GM19438 (cell line): ENCODE data around the gene STAG3.

Experiments used
- ATAC-seq: cut with Tn5 transposase; IDR thresholded peaks from one replicate; pipeline ENCODE4 v1.9.1; 2021; ENCODE audit warnings: low read depth; ENCODE audit not compliant: unreplicated experiment

The STAG3 gene

DNA sequence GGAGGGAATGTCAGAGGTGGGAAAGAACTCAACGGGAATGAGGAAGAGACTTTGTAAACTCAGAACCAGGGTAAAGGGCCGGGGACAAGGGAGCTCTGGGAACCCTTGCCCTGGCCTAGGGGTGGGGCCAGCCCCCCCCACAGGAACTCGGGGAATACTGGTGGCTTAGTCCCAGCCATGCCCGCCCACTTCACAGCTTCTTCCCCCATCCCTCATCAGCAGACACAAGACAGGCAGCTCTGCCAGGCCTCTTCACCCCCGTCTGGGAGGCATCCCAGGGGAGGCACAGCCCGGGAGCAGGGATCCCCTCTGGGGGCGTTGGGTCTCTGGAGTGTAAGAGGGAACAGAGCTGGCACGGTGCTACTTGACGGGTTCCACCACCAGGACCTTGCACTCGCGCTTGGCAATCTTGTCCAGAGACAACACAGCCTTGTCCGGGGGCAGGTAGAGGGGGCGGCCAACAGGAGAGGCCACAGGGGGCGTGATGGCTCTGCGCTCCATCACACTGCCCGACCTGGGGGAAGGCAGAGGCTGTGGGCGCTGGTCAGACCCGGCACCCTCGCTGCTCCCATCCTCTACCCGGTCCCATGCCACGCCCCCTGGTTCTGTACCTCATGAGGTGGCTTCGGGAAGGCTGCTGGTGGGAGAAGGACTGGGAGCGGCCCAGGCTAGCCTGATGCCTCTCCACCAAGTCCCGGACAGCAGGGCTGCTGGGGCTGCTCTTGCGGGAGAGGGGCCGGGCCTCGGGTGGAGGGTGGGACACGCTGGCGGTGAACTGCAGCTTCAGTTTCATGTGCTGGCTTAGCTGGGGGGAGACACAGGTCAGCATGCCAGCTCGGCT, 22.8 kb upstream of the STAG3 start:
- ATAC-seq, result no peak

DNA sequence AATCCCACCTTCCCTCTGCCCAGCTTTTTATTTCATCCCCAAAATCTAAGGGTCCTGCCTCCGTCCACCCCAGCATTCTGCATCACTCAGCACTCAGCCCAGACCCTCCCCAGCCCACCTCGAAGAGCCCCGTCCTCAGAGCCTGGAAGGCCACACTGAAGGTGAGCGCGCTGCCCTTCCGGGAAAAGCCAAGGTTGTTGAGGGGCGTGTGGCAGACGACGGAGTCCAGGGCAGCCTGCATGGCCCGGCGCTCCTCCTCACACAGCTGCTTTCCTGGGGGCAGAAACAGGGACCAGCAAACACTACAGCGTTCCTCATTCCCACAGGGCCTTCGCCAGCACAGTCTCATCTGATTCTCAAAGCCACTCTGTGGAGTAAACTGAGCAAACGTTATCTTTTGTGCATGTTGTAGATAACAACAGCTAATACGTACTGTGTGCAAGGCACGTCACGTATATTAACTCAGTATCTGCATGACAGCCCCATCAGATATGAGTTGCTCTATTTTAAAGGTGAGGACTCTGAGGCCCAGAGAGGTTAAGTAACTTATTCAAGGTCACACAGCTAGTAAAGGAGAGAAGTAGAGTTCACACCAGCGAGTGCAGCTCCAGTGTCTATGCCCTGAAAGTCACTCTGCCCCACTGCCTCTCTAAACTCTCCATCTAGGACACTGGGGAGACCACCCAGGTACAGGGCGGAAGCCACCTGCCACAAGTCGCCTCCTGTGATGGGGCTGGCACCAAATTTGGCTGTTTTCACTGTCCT, 22.0 kb upstream of the STAG3 start:
- ATAC-seq, result no peak

DNA sequence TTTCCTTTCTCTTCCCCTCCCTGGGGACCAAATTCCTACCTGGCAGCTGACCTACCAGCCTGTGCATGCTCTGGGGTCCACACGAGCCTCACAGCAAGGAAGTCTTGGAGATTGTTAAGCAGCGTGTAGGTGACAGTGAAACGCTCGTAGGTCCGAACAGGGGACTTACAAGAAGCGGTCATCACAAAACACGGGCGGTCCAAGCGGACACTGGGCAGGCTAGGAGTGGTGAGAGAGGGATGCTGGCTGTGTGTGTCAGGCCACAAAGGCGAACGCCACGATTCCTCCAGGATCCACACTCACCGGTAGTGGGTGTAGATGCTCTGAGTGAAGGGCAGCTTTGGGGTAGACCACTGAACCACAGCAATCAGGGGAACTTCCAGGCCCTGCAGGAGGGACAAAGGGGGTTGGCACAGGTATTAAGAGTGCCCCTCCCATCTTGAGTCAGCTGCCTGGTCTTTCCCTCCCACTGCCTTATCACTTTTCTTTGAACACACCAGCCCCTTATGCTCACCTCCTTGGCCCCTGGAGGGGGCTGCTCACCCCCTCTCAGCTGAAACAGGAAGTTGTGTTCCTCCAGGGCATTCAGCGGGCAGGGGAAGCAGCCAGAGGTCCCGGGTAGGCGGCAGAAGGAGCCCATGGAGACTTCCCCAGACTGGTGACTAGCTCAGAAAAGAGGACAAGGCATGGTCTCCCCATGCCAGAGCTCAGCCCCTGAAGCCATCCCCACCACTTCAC, 21.2 kb upstream of the STAG3 start:
- no peak for ATAC-seq

DNA sequence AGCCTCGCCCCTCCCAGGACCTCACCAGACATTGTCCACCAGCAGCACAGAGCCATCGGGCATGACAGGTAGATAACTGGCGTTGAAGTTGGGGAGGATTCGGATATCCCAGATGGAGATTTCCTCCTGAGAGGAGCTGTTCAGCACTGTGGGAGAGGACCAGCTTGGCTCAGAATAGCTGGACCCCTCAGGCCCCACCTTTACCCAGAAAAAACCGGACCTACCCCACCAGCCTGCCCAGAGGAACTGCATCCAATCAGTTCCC, 20.7 kb upstream of the STAG3 start:
- no peak for ATAC-seq

DNA sequence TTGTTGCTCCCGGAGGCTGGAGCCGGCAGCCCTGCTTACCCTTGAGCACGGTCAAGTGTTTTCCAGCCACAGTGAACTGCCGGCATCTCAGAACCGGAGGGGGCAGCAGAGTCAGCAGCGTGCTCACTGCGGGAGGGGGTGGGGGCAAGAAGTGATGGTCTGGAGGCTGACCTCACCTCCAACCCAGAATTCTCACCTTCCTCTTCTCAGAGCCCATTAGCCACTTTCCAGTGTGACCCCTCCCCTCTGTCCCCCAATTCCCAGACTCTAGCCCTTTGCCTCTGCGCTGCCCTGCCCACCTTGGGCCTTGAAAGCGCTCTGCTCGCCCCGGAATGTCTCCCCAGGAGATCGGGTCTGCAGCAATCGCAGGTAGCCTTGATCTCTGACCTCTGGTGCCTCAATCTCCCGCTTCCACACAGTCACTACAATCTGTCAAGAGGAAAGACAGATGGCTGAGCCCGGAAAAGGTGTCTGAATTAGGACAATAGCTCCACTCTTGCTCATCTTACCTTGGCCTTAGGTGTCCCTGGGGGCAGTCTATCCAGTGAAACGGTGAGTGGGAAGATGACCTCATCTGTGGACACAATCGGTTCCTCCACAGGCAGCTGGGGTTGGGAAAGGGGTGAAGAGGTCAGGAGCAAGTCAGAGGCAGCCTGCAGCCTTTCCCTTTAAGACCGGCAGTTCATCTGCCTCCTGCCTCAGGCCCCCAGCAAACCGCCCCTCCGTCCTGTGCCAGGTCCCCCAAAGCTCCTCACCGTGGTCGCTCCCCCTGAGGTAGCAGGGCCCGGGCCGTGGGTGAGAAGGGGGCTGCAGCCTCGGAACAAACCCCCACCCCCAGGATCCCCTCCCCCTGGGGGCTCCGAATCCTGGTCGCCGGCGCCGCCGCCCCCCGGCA, 20.1 kb upstream of the STAG3 start:
- peak; percentile 14 for ATAC-seq

DNA sequence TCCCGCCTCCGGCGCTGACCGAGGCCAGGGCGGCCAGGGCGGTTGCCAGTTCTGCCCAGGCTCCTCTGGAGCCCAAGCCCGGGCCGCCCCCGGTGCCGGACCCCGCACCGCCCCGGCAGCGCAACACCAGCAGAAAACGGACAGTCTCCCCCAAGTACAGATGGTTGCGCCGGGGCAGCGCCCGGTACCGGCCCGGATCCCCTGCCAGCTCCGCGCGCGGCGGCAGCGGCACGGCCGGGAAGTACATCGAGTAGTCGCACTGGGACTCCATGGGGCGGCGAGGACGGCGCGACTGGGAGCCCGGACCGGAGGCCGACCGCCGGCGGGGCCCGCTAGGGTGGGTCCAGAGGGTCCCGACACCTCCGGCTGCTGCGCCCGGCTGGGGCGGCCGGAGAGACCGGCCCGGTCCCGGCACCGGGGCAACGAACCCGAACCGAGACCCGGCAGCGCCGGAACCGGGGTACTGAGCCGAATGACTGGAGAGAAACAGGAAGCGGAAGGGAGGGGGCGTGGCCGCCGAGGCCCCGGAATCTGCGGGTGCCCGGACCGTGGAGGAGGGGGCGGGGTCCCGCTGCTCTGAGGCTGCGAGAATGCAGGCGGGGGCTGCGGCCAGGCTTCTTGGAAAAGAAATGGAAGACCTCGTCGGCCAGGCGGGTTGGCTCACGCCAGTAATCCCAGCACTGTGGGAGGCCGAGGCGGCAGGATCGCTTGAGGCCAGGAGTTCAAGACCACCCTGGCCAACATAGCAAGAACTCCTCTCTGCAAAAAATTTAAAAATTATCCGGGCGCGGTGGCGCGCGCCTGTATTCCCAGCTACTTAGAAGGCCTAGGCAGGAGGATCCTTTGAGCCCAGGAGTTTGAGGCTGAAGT, 19.3 kb upstream of the STAG3 start, which contains the start of gene TRAPPC14:
TSS of gene TRAPPC14 (minus strand) at position 495 of the 870 bp plus-strand sequence. CDS start at position 271, 224 bp downstream.
- ATAC-seq, result peak; percentile 70

DNA sequence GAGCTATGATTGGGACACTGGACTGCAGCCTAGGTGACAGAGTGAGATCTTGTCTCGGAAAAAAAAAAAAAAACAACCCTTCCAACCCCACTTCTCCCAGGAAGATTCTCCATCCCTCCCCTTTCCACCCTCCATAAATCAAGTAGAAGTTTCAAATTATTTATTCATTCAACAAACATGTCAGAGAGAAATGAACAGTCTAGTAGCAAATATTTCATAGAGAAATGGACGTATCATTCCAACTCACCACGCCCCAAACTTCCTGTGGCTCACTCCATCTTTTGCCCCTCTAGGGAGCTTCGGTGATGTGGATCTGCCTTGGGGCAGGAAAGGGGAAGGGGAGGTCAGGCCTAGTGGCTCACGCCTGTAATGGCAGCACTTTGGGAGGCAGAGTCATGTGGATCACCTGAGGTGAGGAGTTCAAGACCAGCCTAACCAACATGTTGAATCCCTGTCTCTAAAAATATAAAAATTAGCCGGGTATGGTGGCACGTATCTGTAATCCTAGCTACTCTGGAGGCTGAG, 18.6 kb upstream of the STAG3 start:
- no peak for ATAC-seq

DNA sequence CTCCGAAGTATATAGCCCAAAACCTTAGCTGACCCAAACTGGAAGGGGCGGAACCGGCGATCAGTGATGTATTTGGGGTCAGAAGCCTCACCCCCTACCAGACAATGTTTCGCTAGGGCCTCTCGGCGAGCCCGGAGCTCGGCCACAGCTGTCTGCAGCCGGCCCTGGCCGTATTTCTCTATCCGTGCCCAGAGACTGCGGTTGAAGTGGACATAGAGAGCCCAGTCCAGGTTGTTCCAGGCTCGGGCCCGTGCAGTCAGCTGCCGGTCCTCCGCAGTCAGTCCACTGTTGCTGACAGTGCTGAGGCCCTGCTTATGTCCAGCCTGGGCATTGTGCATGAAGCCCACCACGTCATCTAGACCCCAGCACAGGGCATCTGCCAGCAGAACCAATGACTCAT, 17.7 kb upstream of the STAG3 start:
- ATAC-seq, result no peak

DNA sequence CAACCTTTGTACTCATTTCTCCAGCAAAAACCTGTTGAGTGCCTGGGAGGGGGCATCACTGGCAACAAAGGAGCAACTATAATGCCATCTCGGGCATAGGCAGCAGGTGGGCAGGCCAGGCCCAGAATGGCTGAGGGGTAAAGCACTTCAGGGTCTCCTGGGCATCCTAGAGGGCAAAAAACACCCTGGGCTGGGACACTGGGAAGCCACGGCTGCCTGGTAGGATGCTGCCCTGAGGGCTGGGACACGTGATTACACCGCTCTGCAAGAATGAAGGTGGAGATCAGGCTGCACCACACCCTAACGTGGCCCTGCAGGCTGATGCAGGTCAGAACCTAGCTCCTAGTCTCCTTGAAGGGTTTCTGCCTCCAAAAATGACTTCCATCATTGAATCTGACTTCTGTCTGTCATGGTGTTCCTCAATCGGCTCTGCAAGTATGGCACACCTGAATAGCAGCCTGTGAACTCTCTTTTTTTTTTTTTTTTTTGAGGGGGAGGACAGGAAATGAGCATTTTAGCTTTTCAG, 14.6 kb upstream of the STAG3 start:
- no peak for ATAC-seq

DNA sequence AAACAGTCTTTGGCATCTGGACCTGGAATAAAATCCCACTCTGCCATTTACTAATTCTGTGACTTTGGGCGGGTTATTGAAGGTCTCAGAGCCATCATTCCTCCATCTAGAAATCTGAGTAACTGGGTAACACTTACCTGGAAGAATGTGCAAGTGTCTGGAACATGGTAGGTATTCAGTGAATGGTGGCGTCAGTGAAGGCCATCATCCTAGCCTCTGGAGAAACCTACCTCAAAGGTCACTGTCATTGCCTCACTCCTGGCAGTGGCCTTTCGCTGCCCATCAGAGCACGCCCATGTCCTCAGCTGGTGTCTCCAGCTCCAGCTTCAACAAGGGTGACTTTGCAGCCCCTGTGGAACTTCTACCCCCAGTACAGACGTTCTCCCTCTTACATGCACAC, 13.8 kb upstream of the STAG3 start:
- no peak for ATAC-seq

DNA sequence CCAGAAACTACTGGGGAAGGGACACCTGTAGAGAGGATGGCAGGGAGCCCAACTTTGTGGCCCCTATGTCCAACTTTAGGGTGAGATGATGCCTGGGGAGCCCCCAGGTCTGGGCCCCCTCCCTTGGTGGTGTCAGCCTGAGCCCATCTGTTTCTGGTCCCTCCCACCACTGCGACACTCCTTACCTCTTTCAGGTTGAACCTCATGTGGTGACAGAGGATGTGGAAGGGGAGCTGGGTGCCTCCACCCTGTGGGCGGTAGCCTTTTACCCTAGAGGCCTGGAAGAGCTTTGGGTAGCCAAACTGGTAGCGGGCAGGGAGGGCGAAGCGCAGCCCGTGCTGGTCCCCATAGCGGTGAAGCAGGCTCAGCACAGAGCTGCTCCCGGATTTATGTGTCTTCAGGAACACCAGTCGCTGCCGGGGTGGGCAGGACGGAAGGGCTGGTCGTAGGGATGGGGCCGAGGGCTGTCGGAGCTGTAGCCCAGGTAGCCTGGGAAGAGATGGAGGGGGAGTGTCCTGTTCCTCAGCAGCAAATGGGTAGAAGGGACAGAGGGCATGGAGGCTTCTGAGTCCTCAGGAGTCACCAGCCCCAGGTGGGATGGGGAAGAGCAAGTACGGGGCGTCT, 11.3 kb upstream of the STAG3 start:
- no peak for ATAC-seq

DNA sequence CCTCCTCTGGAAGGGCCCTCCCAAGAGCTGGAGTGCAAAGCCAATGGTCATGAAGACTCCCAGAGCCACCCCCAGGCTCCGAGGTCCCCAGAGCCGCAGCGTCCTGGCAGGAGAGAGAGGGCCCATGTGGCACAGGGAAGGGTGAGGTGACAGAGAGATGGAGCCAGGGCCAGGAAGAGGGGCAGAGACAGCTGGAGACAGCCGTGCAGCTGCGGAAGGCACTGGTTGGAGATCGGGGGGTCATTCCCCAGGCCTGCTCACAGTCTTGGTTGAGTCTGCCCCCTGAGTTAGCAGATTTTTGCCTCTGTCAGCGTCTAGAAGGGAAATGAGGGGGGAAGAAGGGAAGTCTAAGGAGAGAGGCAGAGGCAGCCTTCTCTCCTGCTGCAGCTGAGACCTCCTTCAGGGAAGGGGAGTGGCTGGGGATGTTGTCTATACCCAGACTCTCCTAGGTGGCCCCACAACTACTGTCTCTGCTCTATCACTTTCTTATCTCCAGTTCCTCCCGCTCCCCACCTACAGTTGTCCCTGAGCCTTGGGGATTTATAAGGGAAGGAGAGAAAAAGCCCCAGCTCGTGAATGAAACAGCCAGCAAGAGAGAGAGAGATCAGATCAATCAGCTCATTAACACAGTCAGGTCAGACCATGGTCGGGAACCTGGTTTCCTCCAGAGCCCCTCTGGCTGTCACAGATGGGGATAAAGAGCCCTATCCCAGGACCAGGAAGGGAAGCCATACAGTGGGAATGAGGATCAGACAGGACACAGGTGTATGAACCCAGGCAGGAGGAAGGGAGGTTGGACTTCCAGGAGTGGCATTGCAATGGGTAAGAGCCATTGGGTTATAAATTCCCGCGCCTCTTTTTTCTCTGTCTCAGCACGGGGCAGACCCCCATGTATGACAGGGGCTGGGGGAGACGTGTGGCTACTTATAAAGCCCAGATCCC, 10.5 kb upstream of the STAG3 start:
- no peak for ATAC-seq

DNA sequence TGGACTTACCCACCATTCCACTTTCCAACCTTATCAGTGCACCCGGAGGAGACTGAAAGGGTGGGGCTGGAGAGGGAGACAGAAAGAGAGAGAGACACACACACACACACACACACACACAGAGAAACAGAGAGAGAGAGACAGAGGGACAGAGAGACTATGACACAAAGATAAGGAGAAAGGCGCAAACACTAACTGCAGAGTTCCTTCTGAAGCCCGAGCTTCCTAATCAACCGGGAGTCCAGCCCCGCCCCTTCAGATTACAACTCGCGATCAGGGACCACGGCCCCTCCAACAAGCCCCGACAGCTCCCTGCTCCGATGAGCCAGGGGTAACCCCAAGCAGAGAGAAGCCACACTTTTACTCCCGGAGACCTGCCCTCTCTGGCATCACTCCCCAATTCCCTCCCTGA, 9.8 kb upstream of the STAG3 start:
- no peak for ATAC-seq

DNA sequence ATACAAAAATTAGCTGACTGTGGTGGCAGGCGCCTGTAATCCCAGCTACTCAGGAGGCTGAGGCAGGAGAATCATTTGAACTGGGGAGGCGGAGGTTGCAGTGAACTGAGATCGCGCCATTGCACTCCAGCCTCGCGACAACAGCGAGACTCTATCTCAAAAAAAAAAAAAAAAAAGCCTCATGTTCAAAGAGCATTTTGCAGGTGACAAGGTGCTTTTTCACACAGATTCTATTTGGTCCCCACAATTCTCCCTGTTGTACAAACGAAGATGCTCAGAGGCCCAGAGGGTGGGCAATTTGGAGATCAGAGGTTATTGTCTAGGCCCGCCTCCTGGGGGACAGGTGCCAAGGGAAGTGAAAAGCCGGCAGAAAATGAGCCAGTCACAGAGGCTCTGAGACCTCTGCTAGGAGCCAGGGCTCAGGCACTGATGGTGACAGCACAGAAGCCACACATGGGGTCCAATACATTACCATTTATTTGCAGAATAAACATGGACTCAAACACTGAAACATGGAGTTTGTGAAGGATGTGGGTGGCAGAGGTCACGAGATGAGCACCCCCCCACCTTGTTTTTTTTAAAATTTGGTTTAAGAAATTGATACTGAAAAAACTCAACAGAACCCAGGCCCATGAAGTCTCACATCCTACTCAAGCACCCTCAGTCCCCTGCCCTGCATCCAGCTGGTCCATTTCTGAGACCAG, 8.4 kb upstream of the STAG3 start:
- no peak for ATAC-seq

DNA sequence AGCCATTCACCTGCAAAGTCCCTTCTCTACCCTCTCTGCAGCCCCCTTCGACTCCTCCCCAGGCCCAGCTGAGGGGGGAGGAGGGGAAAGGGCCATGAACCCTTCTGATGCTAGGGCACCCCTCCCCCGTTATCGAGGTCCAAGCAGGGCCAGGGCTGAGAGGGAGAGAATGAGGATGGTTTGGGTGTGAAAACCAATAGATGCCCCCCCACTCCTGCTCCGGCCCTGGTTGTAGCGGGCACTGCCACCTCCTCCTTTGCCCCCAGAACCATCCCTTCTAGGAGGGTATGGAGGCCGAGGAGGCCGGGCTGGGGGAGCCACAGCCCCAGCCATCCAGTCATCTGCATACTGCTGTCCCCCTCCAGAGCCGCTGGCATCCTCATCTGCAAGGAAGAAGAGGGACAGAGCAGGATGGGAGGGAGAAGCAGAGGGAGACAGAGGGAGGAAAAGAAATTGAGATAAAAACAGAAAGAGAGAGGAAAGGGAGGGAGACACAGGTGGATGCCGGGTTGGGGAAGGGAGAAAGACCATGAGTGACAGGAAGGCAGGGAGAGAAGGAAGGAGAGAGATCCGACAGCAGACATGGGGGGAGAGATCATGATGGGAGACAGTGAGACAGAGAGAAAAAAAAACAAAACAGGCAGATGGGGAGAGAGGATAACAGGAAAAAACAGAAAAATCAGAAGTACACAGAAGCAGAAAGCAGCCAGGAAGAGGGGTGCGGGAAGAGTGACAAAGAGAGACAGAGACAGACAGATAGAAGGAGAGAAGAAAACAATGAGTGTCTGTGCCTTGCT, 7.4 kb upstream of the STAG3 start:
- ATAC-seq, result no peak

DNA sequence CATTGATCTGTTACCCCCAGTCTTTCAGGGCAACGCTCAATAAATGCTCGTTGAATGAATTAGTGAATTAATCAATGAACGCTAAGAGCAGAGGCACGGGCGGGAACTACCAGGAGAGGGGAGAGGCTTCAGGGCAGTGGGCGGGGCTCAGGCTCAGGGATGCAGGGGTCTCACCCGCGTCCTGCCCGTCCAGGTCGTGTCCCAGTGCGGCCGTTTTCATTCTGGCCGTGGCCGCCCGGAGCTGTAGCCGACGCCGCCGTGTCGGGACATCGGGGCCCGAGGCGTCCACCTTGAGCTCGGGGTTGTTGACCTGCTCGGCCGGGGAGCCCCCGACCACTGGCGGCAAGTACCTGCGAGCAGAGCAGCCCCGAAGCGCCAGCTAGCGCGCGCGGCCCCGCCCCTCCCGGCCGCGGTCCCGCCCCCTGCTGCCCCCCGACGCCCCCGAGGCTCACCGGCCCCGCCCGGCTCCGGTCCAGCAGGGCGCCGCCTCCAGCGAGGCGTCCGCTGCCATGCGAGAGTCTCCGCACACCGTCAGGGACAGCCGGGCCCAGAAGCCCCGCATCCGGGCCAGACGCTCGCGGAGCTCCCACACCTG, 6.5 kb upstream of the STAG3 start:
- no peak for ATAC-seq
